ENCODE results near the gene ZNF638.

DNA sequence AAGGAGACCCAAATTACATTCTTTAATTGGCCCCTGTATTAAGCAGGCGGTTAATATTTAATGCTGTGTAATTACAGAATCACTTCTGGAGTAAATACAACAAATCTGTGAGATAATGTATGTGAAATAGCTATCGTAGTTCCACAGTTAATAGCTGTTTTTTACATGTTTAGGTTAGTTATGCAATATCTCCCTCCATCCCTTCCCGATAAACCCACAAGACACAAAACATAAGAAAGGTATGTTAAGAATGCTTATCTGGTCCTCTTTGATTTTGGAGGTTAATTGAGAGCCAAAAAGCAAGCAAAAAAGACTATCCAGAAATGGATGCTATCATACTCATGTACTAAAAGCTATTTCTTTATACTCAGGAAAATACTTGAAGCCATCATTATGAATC is 49.1 kb downstream of the ZNF638 start:
- TF ChIP-seq BCOR (IDR thresholded peaks at IDR 0.05) (no peak), CREBBP (IDR thresholded peaks at IDR 0.05; ENCODE audit: low read depth, low read length) (no peak), RBM39 (optimal IDR thresholded peaks at IDR 0.05; ENCODE audit: low read depth, low read length) (no peak), FOS (IDR thresholded peaks at IDR 0.05; ENCODE audit: extremely low read depth, insufficient read length) (no peak), SMAD3 (CRISPR knock-in tag; conservative IDR thresholded peaks at IDR 0.05) (no peak), MEF2A (IDR thresholded peaks at IDR 0.05; ENCODE audit: control insufficient read depth, low read depth, low read length) (no peak), TCF7L2 (IDR thresholded peaks at IDR 0.05; ENCODE audit: low read depth, low read length) (no peak)
- TF ChIP-seq, protein P1, sequence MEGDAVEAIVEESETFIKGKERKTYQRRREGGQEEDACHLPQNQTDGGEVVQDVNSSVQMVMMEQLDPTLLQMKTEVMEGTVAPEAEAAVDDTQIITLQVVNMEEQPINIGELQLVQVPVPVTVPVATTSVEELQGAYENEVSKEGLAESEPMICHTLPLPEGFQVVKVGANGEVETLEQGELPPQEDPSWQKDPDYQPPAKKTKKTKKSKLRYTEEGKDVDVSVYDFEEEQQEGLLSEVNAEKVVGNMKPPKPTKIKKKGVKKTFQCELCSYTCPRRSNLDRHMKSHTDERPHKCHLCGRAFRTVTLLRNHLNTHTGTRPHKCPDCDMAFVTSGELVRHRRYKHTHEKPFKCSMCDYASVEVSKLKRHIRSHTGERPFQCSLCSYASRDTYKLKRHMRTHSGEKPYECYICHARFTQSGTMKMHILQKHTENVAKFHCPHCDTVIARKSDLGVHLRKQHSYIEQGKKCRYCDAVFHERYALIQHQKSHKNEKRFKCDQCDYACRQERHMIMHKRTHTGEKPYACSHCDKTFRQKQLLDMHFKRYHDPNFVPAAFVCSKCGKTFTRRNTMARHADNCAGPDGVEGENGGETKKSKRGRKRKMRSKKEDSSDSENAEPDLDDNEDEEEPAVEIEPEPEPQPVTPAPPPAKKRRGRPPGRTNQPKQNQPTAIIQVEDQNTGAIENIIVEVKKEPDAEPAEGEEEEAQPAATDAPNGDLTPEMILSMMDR (IDR thresholded peaks at IDR 0.05 in 2 of 3, conservative IDR thresholded peaks at IDR 0.05 in 1 of 3; ENCODE audit: insufficient read depth in 2 of 3, low read depth in 1 of 3, low read length in 3 of 3): no peak

Measured in K562 (cell line).